ENCODE results near the gene PTN. TPM values are rescaled to one million over a fixed set of nuclear protein-coding genes. Genes with fewer than 3 reads are reported as not detected.

Gene PTN, protein sequence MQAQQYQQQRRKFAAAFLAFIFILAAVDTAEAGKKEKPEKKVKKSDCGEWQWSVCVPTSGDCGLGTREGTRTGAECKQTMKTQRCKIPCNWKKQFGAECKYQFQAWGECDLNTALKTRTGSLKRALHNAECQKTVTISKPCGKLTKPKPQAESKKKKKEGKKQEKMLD
- total RNA-seq (2022; extraction: Qiagen RNA extraction; ENCODE audit: low read depth), result not detected in 5 replicates

DNA sequence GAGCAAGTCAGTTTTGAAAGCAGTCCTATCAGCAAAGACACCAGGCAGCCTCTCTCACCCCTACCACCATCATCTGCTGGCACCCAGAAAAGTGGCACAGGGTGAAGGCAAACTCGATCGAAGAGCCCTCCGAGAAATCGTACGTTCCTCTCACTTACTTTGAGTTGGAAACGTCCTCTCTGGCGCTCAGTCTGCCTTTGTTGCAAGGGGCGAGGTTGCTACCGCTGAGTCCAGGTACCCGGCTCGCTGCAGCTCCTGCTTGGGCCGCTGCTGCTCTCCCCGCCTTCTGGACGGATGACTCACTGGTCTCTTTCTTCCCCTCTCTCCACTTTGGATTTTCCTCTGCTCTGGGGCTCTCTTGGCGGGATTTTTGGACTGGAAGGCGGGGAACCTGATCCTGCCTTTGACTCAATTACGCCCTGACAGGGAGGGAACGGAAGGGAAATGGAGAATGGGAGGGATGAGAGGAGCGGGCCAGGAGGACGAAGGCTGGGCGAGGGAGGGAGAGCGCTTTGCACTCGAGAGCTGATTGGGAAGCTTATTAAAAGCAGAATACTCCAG is at the start of gene PTN:
TSS of gene PTN (minus strand) at position 453 of the 561 bp plus-strand sequence. CDS start 88,760 bp downstream, outside the sequence.

